HG03175 (cell line): ENCODE measurements around the gene SPATA12.
"Not testable (repeated sequence)": the region's sequence is repeated elsewhere in the genome, so short reads cannot be mapped to it uniquely, and the experiment has no call there.

Experiments used
- ATAC-seq: cut with Tn5 transposase; IDR thresholded peaks from one replicate; pipeline ENCODE4 v1.9.1; 2021; ENCODE audit warnings: mild to moderate bottlenecking, moderate library complexity; ENCODE audit not compliant: unreplicated experiment

The SPATA12 gene

GRCh38 chr3:57081173-57081572 lies 20.7 kb downstream of the SPATA12 start:
- ATAC-seq = no peak

- ATAC-seq = no peak
Measured at GRCh38 chr3:57082481-57082880, 22.0 kb downstream of the SPATA12 start.

GRCh38 chr3:57083266-57083995 lies 23.0 kb downstream of the SPATA12 start:
- ATAC-seq = not testable (repeated sequence)

GRCh38 chr3:57085211-57085610 lies 24.7 kb downstream of the SPATA12 start:
- no peak for ATAC-seq

- ATAC-seq = no peak
Measured at GRCh38 chr3:57086201-57086600, 25.7 kb downstream of the SPATA12 start.

- no peak for ATAC-seq
Measured at GRCh38 chr3:57087361-57088092, 27.1 kb downstream of the SPATA12 start.

- no peak for ATAC-seq
Measured at GRCh38 chr3:57088503-57088902, 28.0 kb downstream of the SPATA12 start.

- no peak for ATAC-seq
Measured at GRCh38 chr3:57089043-57089442, 28.6 kb downstream of the SPATA12 start.

GRCh38 chr3:57091521-57092273 lies 31.2 kb downstream of the SPATA12 start:
- no peak for ATAC-seq

- no peak for ATAC-seq
Measured at GRCh38 chr3:57093489-57093888, 33.0 kb downstream of the SPATA12 start.

- ATAC-seq = no peak
Measured at GRCh38 chr3:57093971-57094535, 33.6 kb downstream of the SPATA12 start.

GRCh38 chr3:57094575-57094974 lies 34.1 kb downstream of the SPATA12 start:
- ATAC-seq = no peak

GRCh38 chr3:57095363-57095762 lies 34.9 kb downstream of the SPATA12 start:
- ATAC-seq = no peak

GRCh38 chr3:57097536-57097935 lies 37.1 kb downstream of the SPATA12 start:
- ATAC-seq = no peak

- no peak for ATAC-seq
Measured at GRCh38 chr3:57098418-57099310, 38.2 kb downstream of the SPATA12 start.

GRCh38 chr3:57100046-57100695 lies 39.7 kb downstream of the SPATA12 start:
- ATAC-seq = peak; percentile 70

GRCh38 chr3:57105585-57105984 lies 45.1 kb downstream of the SPATA12 start:
- no peak for ATAC-seq

- ATAC-seq = no peak
Measured at GRCh38 chr3:57108684-57109083, 48.2 kb downstream of the SPATA12 start.

GRCh38 chr3:57109437-57110199 lies 49.2 kb downstream of the SPATA12 start:
- ATAC-seq = no peak
